Epithelial cell of proximal tubule (primary cell): ENCODE results near the gene LRRFIP2. TPM values are rescaled to one million over a fixed set of nuclear protein-coding genes. Genes with fewer than 3 reads are reported as not detected.
A peak's percentile ranks its signal among the peaks of the same experiment; 100 is the strongest.
"Not testable (repeated sequence)": the region's sequence is repeated elsewhere in the genome, so short reads cannot be mapped to it uniquely, and the experiment has no call there.

Experiments used
- DNase-seq: peaks from one replicate; pipeline ENCODE4 v3.0.0-alpha.2; 2011; ENCODE audit warnings: low read depth
- H3K4me3 ChIP-seq: 2 replicates; pipeline ENCODE4 v1.5.1; 2011; ENCODE audit warnings: low read depth, mild to moderate bottlenecking, low read length
- total RNA-seq: library from RNA; depleted of rRNA; stranded (reverse); fragments of >200 nt; gene quantifications from 2 replicates; pipeline ENCODE4 v1.2.3, GENCODE V29; 2015
- TF ChIP-seq, protein P1 (sequence below): conservative IDR thresholded peaks from 2 replicates; pipeline ENCODE4 v1.5.1; 2012; ENCODE audit warnings: low read depth, mild to moderate bottlenecking, low read length

The LRRFIP2 gene, protein sequence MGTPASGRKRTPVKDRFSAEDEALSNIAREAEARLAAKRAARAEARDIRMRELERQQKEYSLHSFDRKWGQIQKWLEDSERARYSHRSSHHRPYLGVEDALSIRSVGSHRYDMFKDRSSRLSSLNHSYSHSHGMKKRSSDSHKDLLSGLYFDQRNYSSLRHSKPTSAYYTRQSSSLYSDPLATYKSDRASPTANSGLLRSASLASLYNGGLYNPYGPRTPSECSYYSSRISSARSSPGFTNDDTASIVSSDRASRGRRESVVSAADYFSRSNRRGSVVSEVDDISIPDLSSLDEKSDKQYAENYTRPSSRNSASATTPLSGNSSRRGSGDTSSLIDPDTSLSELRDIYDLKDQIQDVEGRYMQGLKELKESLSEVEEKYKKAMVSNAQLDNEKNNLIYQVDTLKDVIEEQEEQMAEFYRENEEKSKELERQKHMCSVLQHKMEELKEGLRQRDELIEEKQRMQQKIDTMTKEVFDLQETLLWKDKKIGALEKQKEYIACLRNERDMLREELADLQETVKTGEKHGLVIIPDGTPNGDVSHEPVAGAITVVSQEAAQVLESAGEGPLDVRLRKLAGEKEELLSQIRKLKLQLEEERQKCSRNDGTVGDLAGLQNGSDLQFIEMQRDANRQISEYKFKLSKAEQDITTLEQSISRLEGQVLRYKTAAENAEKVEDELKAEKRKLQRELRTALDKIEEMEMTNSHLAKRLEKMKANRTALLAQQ
- total RNA-seq = 36.8 and 69.6 TPM in 2 replicates

DNA sequence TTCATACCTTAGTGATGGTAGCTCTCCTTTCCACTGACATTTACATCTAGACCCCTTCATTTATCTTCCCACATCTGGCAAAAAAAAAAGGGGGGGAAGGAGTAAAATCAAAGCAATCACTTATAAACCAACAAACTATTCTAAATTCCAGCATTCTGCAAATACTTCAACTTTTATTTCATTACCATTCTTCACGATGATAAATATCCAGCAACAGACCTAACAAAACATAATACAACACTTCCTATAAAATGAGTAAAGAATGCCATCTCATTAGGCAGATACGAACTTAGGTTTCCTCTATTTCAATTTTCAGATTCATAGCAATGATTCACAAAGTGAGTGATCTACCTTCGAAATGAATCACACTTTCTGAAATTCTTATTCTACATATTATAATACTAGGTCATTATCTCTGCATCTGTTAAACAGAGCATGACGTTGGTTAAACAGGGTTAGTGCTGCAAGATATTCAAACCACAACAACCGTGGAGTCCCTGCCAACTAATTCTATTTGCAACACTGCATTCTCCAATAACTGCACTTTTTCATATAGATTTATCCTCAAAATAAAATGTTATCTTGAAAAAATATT lies at the start of gene LRRFIP2:
TSS of gene LRRFIP2 (minus strand) at position 51 of the 595 bp plus-strand sequence. CDS start 25,599 bp downstream, outside the sequence.
- TF ChIP-seq, protein P1, sequence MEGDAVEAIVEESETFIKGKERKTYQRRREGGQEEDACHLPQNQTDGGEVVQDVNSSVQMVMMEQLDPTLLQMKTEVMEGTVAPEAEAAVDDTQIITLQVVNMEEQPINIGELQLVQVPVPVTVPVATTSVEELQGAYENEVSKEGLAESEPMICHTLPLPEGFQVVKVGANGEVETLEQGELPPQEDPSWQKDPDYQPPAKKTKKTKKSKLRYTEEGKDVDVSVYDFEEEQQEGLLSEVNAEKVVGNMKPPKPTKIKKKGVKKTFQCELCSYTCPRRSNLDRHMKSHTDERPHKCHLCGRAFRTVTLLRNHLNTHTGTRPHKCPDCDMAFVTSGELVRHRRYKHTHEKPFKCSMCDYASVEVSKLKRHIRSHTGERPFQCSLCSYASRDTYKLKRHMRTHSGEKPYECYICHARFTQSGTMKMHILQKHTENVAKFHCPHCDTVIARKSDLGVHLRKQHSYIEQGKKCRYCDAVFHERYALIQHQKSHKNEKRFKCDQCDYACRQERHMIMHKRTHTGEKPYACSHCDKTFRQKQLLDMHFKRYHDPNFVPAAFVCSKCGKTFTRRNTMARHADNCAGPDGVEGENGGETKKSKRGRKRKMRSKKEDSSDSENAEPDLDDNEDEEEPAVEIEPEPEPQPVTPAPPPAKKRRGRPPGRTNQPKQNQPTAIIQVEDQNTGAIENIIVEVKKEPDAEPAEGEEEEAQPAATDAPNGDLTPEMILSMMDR = no peak
- DNase-seq = no peak

DNA sequence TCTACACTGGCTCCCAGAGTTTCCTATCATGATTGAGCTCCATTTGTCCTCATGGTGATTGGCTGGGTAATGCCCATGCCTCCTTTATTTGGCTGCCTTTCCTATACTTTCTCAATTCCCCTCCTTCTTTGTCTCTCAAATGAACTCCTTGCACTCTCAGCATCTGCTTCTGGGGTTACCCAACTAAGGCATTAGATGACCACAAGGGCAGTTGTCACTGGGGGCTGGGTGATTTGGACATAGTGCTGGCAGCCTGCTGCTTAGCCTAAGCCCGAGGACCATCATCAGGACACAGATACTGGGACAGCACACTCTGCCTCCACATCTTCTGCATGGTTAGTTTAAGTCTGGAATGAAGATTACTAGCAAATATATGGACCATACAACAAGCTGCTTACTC lies 49.2 kb upstream of the LRRFIP2 start:
- TF ChIP-seq, protein P1 = no peak
- DNase-seq = no peak
- no peak overlapping the region for H3K4me3 ChIP-seq

More for the DNA sequence above, at the start of gene LRRFIP2:
- peak within 1 kb of the TSS; percentile 87 for H3K4me3 ChIP-seq

DNA sequence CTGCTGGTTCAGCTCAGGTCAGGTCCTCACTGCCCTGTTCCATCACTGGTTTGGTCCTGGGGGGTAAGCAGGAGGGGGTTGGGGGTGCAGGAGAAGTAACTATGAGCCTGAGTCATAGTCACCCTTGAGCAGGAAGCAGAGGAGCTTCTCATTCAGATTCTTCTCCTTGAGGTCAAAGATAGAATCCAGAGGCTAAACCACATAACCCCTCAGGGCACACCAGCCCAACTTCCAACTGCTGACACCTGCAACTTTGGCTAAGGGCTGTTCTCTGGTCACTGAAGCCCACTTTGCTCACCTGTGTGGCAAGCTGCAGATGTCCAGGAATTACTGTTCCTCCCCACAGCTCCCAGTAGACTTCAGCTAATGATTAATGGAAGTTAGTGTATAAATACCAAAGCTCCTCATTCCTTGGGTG lies 48.8 kb upstream of the LRRFIP2 start:
- no peak for DNase-seq
- TF ChIP-seq, protein P1 = no peak
- H3K4me3 ChIP-seq = no peak overlapping the region

DNA sequence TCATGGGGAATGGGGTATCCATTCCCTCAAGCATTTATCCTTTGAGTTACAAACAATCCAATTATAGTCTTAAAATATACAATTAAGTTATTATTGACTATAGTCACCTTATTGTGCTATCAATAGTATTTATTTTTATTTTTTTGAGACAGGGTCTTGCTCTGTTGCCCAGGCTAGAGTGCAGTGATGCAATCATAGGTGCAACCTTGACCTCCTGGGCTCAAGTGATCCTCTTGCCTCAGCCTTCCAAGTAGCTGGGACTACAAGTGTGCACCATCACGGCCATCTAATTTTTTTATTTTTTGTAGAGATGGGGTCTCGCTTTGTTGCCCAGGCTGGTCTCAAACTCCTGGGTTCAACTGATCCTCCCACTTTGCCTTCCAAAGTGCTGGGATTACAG lies 48.2 kb upstream of the LRRFIP2 start:
- H3K4me3 ChIP-seq, DNase-seq: not testable (repeated sequence)

DNA sequence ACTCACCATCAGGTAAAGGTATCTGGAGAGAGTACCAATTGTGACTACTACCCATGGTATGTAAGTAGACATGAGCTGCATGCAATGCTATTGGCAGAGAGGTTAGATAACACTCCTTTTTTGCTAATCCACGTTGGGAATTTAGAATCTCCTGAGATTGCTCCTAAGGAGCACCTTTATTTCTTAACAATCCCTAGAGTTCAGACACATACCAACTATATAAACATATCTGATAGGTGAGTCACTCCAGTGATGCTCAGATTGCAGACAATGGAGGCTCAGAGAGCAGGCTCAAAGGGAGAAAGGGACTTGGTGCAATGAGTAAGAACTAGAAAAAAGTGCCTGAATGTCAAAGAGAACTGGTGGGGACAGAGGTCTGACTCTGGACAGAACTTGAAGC lies 47.0 kb upstream of the LRRFIP2 start:
- DNase-seq = no peak
- TF ChIP-seq, protein P1 = no peak
- H3K4me3 ChIP-seq = no peak overlapping the region

DNA sequence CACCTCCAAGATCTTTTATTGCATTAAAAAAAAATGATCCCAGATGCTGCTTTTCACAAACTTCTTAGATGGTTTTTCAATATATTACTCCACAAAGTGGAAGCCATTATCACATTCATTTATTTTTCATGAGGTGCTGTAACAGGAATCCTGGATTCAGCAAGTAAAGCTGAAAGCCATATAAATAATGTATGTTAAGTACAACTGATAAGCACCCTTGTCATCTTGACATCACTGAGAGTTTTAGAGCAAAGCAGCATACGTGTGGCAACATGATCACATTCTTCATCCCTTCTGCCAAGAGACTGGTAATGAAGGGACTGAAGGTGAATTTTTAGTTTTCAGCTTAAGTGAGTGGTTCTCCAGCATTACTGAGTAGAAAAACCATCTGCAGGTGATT lies 44.9 kb upstream of the LRRFIP2 start:
- TF ChIP-seq, protein P1 = no peak
- no peak for DNase-seq
- no peak overlapping the region for H3K4me3 ChIP-seq

DNA sequence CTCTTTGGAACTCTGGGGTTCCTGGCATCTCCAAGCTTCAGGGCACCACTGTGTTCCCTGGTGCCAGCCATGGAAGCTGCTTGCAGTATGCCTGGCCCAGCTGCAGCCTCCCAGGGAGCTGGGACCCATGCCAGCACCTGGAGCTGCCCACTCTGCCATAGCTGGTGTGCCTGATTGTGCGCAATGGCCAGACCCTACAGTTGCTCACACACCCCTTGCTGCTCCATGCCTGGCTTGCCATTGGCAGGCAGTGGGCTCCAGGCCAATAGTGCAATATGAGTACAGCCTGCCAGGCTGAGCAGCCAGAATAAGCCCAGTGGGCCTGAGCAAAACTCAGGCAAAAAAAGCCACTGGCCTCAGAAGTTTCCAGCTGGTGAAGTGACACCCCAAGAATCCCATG lies 43.8 kb upstream of the LRRFIP2 start:
- TF ChIP-seq, protein P1 = no peak
- no peak overlapping the region for H3K4me3 ChIP-seq
- DNase-seq = no peak
